ENCODE measurements around the gene HACL1. TPM values are rescaled to one million over a fixed set of nuclear protein-coding genes. Genes with fewer than 3 reads are reported as not detected.

The HACL1 gene
- total RNA-seq, 1 experiment from 2014 or later, result 20.5 TPM

DNA sequence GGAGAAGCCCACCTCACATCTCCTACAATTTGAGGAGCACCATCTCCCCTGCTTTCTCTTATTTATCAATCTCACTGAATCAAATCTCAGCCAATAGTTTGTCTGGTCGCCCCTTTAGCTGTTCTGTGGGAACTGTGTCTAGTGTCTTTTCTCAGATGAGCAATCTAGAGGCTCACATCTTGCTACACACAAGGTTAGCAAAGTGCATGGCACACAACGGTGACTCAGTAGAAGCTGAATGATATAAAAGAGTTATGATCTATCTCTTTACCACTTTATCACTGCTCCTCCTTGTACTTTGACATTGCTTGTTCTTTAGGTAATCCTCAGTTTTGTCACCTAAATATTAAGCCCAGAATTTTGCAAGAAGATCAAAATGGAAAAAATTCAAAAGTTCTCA lies 63.0 kb downstream of the HACL1 start (continued):
- TF ChIP-seq, protein P1, sequence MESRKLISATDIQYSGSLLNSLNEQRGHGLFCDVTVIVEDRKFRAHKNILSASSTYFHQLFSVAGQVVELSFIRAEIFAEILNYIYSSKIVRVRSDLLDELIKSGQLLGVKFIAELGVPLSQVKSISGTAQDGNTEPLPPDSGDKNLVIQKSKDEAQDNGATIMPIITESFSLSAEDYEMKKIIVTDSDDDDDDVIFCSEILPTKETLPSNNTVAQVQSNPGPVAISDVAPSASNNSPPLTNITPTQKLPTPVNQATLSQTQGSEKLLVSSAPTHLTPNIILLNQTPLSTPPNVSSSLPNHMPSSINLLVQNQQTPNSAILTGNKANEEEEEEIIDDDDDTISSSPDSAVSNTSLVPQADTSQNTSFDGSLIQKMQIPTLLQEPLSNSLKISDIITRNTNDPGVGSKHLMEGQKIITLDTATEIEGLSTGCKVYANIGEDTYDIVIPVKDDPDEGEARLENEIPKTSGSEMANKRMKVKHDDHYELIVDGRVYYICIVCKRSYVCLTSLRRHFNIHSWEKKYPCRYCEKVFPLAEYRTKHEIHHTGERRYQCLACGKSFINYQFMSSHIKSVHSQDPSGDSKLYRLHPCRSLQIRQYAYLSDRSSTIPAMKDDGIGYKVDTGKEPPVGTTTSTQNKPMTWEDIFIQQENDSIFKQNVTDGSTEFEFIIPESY (IDR thresholded peaks at IDR 0.05; ENCODE audit: extremely low read depth, insufficient replicate concordance, low read length), result no peak
- TF ChIP-seq ZFX (IDR thresholded peaks at IDR 0.05) (no peak), SIN3A (IDR thresholded peaks at IDR 0.05; ENCODE audit: low read depth) (no peak), POLR2AphosphoS5 (IDR thresholded peaks at IDR 0.05; ENCODE audit: low read depth, low read length) (no peak), POLR2A (IDR thresholded peaks at IDR 0.05; ENCODE audit: borderline replicate concordance, extremely low read depth, insufficient read depth, insufficient read length) (no peak)

DNA sequence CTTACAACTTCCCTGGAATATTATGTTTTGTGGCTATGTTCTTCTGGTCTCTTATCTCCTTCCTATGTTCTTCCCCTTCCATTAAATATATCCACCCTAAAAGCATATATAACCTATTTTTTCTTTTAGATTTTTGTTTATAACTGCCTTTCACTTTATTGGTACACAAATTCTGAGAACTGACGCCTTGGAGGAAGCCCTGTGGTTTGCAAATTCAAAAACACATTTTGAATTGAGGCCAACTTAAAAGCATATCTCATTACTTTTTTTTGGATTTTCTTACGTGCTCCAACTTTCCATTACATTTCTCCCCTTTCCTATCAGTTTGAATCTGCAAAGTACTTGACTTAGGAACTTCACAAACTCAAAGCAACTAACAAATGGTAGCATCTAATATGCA lies 64.5 kb downstream of the HACL1 start:
- ChIA-PET CTCF (no interaction called here), POLR2A (no interaction called here), RAD21 (ENCODE audit: low non-redundant PET in 1 of 2, low total read pairs in 2 of 2, uncharacterized antibody in 2 of 2, unreplicated experiment in 2 of 2) (no interaction called here)
- Histone ChIP-seq H3K4me1 (ENCODE audit: control insufficient read depth in 1 of 2, insufficient read depth in 2 of 2, low read length in 2 of 2) (no peaks in the 10 kb centered on the region), H3K9me3 (ENCODE audit: control insufficient read depth in 1 of 2, insufficient read depth in 1 of 2, low read depth in 1 of 2, low read length in 2 of 2) (no peaks in the 10 kb centered on the region), H3K36me3 (ENCODE audit: control insufficient read depth in 1 of 2, insufficient read depth in 2 of 2, low read length in 2 of 2) (no peaks in the 10 kb centered on the region), H3K9me2 (ENCODE audit: insufficient read depth) (no peaks in the 10 kb centered on the region), H3K27me3 (ENCODE audit: insufficient read depth, low read length) (no peaks in the 10 kb centered on the region), H2AFZ (ENCODE audit: low read depth, low read length, poor library complexity, severe bottlenecking) (no peak overlapping the region), H3K27ac (ENCODE audit: low read depth, low read length) (no peak overlapping the region), H4K20me1 (ENCODE audit: insufficient read depth) (no peaks in the 10 kb centered on the region), H3K4me2 (ENCODE audit: low read length) (no peak overlapping the region), H3K4me3 (replicated peaks in 1 of 2; ENCODE audit: low read depth in 1 of 2, low read length in 2 of 2) (no peak overlapping the region), H3K9ac (ENCODE audit: low read length) (no peak overlapping the region), H3K79me2 (ENCODE audit: insufficient read depth, low read length) (no peaks in the 10 kb centered on the region)
- no peak for ATAC-seq
- no peak for DNase-seq (ENCODE audit: low read depth, low spot score)
- no TSS peak for BruUV-seq (replicated peaks)
- intact Hi-C loops (cut with micrococcal nuclease), result no loop called here
- TF ChIP-seq JUND (IDR thresholded peaks at IDR 0.05) (no peak), EZH2phosphoT487 (IDR thresholded peaks at IDR 0.05; ENCODE audit: borderline replicate concordance) (no peak), SIN3A (IDR thresholded peaks at IDR 0.05; ENCODE audit: low read depth) (no peak), ZNF274 (IDR thresholded peaks at IDR 0.05; ENCODE audit: low read depth, low read length) (no peak), SRF (IDR thresholded peaks at IDR 0.05; ENCODE audit: low read depth) (no peak), TCF7L2 (IDR thresholded peaks at IDR 0.05; ENCODE audit: borderline replicate concordance, extremely low read depth, insufficient read depth, insufficient read length) (no peak), POLR2AphosphoS5 (IDR thresholded peaks at IDR 0.05; ENCODE audit: low read depth, low read length) (no peak)
- TF ChIP-seq, protein P2, sequence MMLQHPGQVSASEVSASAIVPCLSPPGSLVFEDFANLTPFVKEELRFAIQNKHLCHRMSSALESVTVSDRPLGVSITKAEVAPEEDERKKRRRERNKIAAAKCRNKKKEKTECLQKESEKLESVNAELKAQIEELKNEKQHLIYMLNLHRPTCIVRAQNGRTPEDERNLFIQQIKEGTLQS (IDR thresholded peaks at IDR 0.05), result no peak
